DLD1 (cell line): ENCODE data around the gene ALG11.

Experiments
- in situ Hi-C: cut with HindIII; loops from 2 replicates; pipeline ENCODE4 v1.10.0; 2017; ENCODE audit warnings: low sequenced_read_pairs

The ALG11 gene

DNA sequence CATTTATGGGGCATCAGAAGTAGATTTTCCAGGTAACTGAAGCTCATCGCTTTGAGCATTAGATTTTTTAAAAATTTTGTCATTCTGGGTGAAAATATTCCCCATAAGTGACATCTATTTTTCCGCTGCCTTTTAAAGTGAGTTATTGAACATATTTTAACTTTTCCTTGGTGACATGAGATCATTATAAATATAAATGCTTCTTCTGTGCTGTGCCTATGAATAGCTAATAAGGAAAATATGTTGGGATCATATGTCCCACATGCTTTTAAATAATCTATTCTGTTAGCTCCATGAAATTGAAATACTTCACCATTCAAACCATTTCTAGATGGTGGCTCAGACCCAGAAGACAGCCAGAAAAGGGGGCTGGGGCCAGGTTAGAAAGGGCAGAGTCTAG is 15.0 kb upstream of the ALG11 start:
- in situ Hi-C loops: no loop called here

DNA sequence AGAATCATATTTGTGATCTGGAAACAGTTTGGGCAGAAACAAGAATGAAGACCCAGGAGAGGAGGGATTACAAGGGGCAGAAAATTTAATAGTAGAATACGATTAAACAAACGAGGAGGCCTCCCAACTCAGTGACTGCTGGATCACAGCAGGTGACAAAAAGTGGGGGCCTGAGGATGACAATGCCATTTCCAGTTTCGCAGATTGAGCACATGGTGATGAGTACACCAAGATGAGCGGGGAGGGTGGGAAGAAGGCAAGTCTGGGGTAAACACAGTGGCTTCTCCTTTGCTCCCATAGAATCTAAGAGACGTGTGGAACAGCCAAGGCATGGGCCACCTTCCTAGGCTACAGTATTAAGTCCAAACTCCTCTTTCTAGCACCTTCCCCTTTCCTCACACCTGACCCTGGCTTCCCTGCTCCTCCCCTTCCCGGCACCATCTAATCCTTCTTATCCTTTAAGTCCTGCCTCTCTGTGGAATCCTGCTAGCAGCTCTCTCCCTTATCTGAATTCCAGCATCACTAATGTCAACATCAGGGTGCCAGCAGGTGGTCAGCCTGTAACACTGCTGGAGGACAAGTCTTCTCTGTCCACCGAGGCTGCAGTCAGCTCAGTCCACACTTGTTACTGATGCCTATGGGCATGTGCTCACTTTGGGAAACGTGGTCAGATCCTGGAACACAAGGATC is 14.4 kb upstream of the ALG11 start:
- in situ Hi-C loops: no loop called here

DNA sequence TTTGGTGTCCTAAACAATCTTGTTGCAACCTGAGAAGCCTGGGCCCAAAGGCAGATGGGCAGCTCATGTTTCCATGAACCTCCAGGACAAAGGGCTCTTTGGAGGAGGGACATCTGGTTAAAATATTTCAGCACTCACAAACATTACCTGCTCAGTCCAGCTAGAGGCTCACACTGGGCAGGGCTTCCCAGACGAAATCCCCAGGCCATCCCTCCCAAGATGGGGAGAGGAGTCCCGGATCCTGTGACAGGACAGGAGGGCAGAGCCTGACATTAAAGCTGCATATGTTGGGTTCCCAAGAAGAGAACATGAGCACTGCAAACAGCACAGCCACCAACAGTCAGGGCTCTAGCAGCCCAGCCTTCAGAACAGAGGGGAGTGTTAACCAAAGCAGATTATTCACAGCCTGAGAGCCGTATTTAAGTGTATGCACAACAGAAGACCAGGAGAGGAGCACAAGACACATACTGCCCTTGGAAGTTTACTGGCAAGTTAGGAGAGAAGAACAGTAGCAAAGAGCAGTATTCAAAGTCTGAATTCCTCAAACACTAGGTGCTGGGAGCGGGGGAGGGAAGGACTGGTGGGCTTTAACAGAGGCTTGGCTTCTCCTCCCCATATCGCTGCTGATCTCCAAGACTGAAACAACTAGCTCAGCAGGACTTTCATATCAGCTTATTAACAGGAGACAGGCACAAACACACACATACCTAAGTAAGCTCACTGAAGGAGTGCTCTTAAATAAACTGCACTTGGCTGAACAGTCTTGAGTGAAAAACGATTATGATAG is 13.3 kb upstream of the ALG11 start:
- in situ Hi-C loops: no loop called here

DNA sequence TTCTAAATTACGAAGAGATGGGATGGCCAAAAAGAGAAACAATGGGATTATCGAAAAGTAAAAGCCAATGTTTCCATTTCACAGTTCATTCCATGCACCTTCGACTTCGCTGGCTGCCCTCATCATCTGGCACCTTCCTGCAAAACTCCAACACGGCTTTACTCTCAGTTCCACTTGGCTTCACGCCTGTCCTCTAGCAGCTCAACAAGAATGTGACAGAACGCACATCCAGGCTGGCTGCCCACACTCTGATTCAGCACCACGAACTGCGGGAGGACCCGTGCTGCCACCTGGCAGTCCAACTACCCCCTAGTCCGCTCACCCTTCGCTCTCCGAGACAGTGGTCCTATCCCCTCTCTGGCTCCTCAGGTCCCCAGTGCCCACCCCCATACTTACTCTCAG is 12.7 kb upstream of the ALG11 start:
- in situ Hi-C loops: no loop called here

DNA sequence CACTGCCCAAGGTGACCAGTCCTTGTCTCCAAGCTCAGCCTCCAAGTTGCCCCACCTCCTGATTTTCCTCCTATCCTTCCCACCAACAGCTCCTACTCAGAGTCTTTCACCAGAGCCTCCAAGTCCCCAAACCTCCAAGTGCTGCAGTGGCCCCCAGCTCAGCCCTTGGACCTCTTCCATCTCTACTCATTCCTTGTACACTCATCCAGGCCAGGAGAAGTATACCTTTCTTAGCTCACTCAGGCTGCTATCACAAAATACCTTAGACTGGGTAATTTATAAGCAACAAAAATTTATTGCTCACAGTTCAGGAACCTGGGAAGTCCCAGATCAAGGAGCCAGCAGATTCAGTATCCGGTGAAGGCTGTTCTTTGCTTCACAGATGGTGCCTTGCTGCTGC is 12.3 kb upstream of the ALG11 start:
- in situ Hi-C loops: no loop called here

DNA sequence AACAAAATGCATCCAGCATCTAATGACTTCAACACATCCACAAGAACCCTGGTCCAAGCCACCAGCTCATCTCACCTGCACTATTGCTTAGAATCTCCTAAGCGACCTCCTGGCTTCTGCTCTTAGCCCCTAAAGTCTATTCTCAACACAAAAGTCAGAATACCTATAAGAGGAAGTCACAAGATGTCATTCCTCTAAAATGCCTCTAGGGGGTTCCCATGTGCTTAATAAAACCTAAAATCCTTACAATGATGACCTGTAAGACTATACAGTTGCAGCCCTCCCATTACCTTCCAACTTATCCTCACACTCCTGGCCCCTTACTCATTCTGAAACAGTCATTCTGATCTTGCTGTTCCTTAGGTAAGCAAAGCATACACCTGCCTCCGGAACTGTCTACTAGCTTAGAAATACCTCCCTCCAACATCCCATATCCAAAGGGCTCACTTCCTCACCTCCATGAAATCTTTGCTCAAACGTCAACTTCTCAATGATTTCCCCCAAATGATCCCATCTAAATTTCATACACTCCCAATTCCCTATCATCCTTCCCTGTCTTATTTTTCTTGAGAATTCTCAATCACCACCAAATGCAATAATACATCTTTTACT is 11.0 kb upstream of the ALG11 start:
- in situ Hi-C loops: no loop called here

DNA sequence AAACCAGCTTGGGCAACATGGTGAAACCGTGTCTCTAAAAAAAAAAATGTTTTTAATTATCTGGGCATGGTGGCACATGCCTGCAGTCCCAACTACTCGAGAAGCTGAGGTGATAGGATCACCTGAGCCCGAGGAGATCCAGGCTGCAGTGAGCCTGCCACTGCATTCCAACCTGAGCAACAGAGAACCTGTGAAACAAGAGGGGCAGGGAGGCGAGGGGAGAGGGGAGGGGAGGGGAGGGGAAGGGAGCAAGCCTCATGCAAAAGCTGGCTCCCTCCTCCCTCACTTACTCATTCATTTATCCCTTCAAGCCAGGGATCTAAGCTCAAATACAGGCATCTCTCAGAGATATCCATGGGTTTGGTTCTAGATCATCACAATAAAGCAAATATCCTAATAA is 9.8 kb upstream of the ALG11 start:
- in situ Hi-C loops: no loop called here

DNA sequence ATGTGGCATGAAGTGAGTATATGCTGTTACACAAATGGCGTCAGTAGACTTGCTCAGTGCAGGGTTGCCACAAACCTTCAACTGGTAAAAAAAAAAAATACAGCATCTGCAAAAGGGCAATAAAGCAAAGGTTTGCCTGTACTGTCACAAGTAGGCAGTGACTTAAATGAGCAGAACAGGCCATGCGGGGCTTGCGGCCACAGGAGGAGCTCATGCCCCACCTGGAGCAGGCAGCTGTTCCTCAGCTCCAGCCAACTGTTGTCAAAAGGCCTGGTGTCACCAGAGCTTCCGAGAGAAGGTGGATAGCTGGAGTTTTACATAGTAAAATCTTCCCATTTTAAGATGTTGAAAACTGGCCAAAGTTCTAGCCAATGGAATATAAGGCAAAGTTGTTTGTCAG is 8.7 kb upstream of the ALG11 start:
- in situ Hi-C loops: no loop called here

DNA sequence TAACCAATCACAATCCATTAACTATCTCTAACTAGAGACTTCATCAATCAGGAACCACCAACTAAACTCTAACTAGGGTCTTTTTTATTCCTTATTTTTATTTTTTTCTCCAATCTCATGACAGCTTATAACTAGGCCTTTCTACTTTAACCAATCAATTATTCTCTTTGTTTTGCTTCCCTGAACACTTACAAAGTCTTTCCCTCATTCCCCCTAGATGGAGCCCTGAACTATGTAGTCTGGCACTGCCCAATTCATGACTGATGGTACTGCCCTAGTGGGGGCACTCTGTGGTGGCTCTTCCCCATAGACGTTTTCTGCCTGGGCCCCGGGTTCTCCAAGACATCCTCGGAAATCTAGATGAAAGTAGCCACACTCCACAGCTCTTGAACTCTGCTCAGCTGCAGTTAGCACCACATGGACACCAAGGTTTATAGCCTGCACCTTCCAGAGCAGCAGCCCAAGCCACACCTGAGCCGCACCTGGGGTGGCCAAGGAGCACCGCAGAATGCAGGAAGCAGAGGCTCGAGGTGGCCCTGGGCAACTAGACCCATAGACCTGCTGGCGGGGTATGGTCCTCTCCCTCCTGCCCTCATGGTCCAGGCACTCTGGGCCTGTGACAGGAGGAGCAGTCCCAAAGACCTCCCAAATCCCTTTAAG is 7.6 kb upstream of the ALG11 start:
- in situ Hi-C loops: no loop called here

DNA sequence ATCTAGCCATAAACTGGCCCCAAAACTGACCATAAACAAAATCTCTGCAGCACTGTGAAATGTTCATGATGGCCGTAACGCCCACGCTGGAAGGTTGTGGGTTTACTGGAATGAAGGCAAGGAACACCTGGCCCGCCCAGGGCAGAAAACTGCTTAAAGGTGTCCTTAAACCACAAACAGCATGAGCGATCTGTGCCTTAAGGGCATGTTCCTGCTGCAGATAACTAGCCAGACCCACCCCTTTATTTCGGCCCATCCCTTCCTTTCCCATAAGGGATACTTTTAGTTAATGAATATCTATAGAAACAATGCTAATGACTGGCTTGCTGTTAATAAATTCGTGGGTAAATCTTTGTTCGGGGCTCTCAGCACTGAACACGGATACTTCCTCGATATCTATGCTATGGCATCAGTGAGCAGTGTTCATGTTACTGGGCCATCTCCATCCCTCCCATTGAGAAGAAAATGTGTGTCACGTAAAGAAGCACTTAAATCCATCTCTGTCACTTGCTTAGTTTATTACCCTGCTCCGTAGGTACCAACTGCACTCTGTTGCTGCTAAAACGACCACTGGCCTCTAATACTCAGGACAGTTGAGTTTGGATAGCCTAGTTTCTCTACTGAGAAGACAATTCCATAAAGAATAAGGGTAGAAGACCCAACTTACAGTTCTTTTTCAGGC is 6.2 kb upstream of the ALG11 start:
- in situ Hi-C loops: no loop called here

DNA sequence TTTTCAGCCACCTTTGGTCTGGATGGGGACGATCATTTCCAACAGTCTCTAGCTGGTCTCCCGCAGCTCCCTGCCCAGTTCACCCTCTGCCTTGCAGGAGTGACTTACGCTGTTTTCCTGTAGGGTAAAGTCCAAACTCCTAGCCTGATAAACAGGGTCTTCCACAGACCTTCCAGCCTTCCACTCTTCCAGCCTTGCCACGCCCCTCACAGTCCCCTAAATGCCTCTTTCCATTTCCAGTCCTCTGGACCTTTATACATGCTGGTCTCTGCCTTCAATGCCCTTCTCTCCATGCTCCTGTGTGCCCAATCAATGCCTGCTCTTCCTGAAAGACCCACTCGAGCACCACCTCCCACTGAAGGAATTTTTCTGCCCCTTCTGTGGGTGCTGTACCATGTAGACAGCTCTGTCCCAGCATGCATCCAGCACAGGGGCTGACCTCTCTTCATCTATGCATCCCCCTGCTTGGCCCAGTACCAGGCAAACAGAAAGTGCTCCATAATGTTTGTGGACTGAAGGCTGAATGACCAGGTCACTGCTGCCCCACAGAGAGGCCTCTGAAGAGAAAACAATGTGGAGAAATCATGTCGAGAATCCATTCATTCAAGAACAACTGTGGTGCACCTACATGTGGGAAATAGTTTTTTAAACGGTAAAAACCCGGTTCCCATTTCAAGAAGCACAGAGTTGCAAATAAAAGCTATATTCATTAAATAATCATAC is 5.5 kb upstream of the ALG11 start:
- in situ Hi-C loops: no loop called here

DNA sequence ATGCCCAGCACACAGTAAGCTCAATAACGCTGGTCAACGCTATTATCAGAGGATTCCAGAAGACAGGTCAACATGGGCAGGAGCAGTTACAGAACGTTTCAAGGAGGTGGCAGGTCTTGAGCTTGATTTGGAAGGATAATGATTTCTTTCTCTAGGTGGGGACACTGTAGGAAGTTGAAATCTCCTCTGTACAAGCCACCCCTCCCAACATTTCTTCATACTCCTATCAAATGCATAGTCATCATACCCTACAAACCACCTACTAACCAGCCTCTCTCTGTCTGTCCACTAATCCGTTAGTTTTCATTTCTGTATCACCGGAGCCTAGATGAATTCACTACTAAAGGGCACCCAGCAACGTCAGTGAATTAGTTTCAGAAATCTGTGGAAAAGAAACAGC is 2.3 kb upstream of the ALG11 start:
- in situ Hi-C loops: no loop called here

DNA sequence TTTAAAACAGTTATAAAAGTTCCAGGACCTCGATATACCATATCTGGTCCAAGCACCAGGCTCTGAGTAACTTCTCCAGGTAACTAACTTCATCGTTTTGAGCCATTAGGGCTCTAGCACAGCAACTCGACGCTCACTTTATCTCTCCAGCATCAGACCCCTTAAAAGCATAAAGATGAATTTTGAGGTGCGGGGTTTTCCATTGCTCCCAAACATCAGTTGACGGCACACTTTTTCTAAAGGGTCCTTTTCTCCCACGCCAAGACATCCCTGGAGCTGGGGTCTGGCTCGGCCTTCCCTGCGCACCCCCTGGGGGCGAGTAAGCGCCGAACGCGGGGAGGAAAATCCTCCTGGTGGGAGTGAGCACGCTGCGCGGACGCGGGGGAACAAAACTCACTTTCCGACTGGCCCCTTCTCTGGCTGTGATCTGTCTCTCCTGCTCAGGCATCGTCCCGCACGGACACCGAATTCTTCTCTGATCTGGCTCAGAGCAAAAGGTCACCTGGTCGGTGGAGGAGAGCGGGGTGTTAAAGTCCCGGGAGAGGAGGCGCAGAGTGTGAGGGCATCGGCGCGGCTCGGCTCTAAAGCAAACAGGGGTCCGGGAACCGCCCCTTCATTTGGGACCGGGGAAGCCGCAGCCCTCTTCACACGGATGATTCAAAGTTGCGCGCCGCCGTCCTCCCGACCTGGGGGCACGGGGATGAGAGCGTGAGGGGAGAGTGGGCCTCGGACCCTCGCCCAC is 1.1 kb upstream of the ALG11 start, which contains the start of gene ATP7B:
TSS of gene ATP7B (minus strand) at position 561 of the 742 bp plus-strand sequence. CDS start at position 448, 113 bp downstream.
- in situ Hi-C loops: no loop called here

DNA sequence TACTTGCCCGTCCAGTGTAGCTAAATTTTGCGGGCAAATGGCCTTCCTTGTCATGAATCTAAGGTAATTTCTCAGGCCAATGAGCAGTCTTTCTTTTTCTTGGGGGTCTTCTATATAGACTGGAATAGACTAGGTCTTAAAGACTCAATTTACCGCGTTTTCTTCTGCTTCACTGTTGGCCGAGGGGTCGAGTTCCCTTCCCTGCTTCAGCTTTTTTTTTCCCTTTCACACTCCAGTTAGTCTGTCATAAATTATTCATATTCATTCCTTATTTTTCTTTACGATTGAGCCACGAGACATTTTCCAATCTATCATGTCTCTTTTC is 276 bp downstream of the ALG11 start:
- in situ Hi-C loops: no loop called here

DNA sequence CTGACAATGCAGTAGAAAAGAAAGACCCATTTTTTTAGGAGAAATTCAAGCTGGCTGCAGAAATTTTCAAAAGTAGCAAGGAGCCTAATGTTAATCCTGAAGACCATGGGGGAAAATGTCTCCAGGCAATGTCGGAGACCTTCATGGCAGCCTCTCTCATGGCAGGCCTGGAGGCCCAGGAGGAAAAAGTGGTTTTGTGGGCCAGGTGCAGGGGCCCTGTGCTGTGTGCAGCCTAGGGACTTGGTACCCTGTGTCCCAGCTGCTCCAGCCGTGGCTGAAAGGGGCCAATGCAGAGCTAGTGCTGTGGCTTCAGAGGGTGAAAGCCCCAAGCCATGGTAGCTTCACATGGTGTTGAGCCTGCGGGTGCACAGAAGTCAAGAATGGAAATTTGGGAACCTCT is 4.1 kb downstream of the ALG11 start:
- in situ Hi-C loops: no loop called here

DNA sequence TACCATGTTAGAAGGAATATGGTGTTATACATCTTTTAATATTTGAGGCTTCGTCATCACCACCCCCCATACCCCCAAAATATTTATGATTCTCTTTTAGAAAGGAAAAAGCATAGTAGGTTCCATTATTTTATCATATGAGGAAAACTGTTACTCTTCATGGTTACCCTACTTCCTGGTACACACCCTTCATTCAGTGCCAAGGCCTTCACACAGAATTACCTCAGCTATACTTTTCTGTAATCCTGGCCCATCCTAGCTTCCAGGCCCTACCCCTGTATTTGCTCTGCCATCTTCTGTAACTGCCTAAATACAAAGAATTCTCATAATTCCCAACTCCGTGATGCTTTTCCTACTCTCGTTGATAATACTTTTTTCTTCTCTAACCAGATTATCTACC is 8.0 kb downstream of the ALG11 start:
- in situ Hi-C loops: no loop called here

DNA sequence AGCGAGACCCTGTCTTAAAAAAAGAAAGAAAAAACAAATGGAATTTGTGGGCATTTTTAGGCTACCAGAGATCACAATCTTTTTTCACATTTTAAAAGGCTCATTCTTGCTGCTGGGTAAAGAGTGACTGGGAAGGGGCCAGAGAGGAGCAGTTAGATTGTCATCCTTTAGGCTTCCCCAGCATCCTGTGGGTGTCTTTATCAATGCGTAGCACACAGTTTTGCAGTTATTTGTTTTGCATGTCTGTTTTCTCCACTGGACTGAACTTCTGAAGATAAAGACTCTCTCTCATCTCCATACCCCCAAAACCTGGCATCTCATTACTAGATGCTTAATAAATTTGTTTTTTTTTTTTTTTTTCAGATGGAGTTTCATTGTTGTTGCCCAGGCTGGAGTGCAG is 10.2 kb downstream of the ALG11 start:
- in situ Hi-C loops: no loop called here

DNA sequence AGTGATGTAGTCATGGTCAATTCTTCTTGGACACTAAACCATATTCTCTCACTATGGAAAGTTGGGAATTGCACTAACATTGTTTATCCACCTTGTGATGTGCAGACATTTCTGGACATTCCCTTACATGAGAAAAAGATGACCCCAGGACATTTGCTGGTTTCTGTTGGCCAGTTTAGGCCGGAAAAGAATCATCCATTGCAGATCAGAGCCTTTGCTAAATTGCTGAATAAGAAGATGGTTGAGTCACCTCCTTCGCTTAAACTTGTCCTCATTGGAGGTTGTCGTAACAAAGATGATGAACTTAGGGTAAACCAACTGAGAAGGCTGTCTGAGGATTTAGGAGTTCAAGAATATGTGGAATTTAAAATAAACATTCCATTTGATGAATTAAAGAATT is 12.3 kb downstream of the ALG11 start, which contains the start of gene UTP14C:
TSS of gene UTP14C (plus strand) at position 211 of the 400 bp plus-strand sequence. CDS start 4,114 bp downstream, outside the sequence.
- in situ Hi-C loops: no loop called here

DNA sequence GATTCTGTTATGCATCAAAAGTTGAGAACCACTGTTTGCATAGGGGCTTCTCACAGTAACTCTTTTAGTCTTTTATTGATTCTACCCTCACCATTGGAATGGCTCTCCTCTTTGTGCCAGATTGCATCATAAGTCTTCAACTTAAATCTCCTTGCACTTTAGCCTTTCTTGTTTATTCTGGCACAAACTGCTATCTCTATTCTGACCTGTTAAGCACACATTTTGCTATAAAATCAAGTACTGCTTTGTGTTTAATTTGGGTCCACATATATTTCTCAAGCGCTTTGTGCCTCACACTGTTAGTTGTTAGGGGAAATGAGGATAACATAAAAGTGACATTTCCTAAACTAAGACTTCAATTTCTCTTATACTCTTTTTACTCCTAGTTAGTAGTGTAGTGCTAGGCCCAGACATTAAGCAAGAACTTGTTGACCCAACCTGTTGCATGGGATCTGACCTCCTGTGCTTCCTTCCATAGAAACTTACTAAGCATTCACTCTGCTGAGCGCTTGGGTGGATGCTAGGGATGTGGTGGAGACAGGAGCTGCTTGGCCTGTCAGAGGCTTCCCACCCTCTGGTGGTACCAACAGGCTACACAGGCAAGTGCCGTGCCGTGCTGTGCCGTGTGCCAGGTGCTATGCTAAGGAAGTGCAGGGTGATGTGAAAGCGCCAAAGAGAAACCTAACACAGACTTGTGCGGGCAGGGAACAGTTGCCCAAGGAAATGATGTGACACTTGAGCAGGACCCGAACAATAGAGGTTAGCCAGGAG is 13.5 kb downstream of the ALG11 start:
- in situ Hi-C loops: no loop called here
